AG04449 (cell line): ENCODE data around the gene SNX5.

Experiments
- CTCF ChIA-PET: fragments of 350-600 bp; formaldehyde crosslinking; extraction: SDS; loops from one replicate; lab custom pipeline; 2021; ENCODE audit warnings: antibody characterized with exemption; lab: Yijun Ruan, JAX
- POLR2A ChIA-PET: fragments of 400-600, 350-600 bp; formaldehyde crosslinking; extraction: SDS; loops from one replicate; lab custom pipeline; 2020; ENCODE audit warnings: antibody characterized with exemption, inconsistent platforms; lab: Yijun Ruan, JAX
- DNase-seq: peaks from one replicate; pipeline ENCODE4 v3.0.0-alpha.2; 2010; ENCODE audit warnings: low read depth, low spot score
- H3K4me3 ChIP-seq: 2 replicates; pipeline ENCODE4 v1.5.1; 2011; ENCODE audit warnings: low read depth, mild to moderate bottlenecking, control low read depth, low read length
- CTCF ChIP-seq: IDR thresholded peaks from one replicate; pipeline ENCODE4 v1.5.1; 2011; ENCODE audit warnings: mild to moderate bottlenecking, moderate library complexity, low read length, control low read depth, inconsistent platforms; ENCODE audit not compliant: insufficient read depth; ENCODE audit errors: missing control alignments

Gene SNX5

GRCh38 chr20:18005170-18005989, 36.8 kb upstream of the SNX5 start:
- H3K4me3 ChIP-seq, result no peak overlapping the region
- TF ChIP-seq CTCF, result no peak
- DNase-seq, result no peak
- ChIA-PET POLR2A (no interaction called here), CTCF (interaction anchor here (2.5 kb wide), 1 partner anchor 9 kb away, joined by 16 read pairs; no protein-coding TSS in a partner anchor)

GRCh38 chr20:18004384-18005031, 35.9 kb upstream of the SNX5 start:
- CTCF ChIA-PET, result interaction anchor here (2.5 kb wide), 1 partner anchor 8 kb away, joined by 16 read pairs; no protein-coding TSS in a partner anchor
- TF ChIP-seq CTCF, result no peak
- H3K4me3 ChIP-seq, result no peak overlapping the region
- no peak for DNase-seq
- POLR2A ChIA-PET, result no interaction called here

- ChIA-PET POLR2A (no interaction called here), CTCF (interaction anchor here (2.5 kb wide), 1 partner anchor 8 kb away, joined by 16 read pairs; no protein-coding TSS in a partner anchor)
- DNase-seq, result no peak
- no peak overlapping the region for H3K4me3 ChIP-seq
- no peak for TF ChIP-seq CTCF
Observed at GRCh38 chr20:18003897-18004296, 35.3 kb upstream of the SNX5 start.

GRCh38 chr20:18001131-18001921, 32.7 kb upstream of the SNX5 start:
- CTCF ChIA-PET, result no interaction called here
- POLR2A ChIA-PET, result no interaction called here
- no peak for DNase-seq
- no peak for TF ChIP-seq CTCF
- no peak overlapping the region for H3K4me3 ChIP-seq

- no peak for TF ChIP-seq CTCF
- H3K4me3 ChIP-seq, result no peak overlapping the region
- no peak for DNase-seq
- ChIA-PET POLR2A (interaction anchor here (0.6 kb wide), 1 partner anchor 33 kb away, joined by 3 read pairs; no protein-coding TSS in a partner anchor), CTCF (interaction anchor here (1.6 to 6.8 kb wide), 4 partner anchors 9 to 494 kb away, joined by 3 to 63 read pairs (median 5); no protein-coding TSS in a partner anchor)
Observed at GRCh38 chr20:17999566-17999965, 31.0 kb upstream of the SNX5 start.

- POLR2A ChIA-PET, result no interaction called here
- no peak for TF ChIP-seq CTCF
- CTCF ChIA-PET, result interaction anchor here (1.0 to 6.8 kb wide), 5 partner anchors 8 to 493 kb away, joined by 3 to 63 read pairs (median 4); no protein-coding TSS in a partner anchor
- DNase-seq, result no peak
- H3K4me3 ChIP-seq, result no peak overlapping the region
Observed at GRCh38 chr20:17998446-17998845, 29.9 kb upstream of the SNX5 start.
